Mesenchymal stem cell (in vitro differentiated cells and primary cell): ENCODE data around the gene GBA2.

Source experiments
- DNase-seq: peaks from one replicate; pipeline ENCODE4 v3.0.0-alpha.2; 2013
- H2AFZ ChIP-seq: one replicate; pipeline ENCODE4 v1.6.1; 2013; ENCODE audit warnings: low read depth, mild to moderate bottlenecking, control low read depth, inconsistent platforms, low read length, moderate library complexity
- H2AK5ac ChIP-seq: 2 replicates; pipeline ENCODE4 v1.6.1; 2013; ENCODE audit warnings: low read length, moderate library complexity, mild to moderate bottlenecking, inconsistent platforms; ENCODE audit not compliant: severe bottlenecking
- H2BK120ac ChIP-seq: one replicate; pipeline ENCODE4 v1.6.1; 2013; ENCODE audit warnings: low read depth, mild to moderate bottlenecking, inconsistent platforms, low read length, moderate library complexity
- H2BK12ac ChIP-seq, 2 experiments: one replicate each; pipeline ENCODE4 v1.6.1; 2013; ENCODE audit warnings: inconsistent platforms in 2 of 2, low read length in 2 of 2, mild to moderate bottlenecking in 2 of 2, moderate library complexity in 2 of 2, control low read depth in 1 of 2
- H2BK15ac ChIP-seq: one replicate; pipeline ENCODE4 v1.6.1; 2013; ENCODE audit warnings: mild to moderate bottlenecking, low read depth, inconsistent platforms; ENCODE audit not compliant: poor library complexity, severe bottlenecking
- H2BK5ac ChIP-seq: 2 replicates; pipeline ENCODE4 v1.6.1; 2013; ENCODE audit warnings: low read depth, mild to moderate bottlenecking, low read length, control low read depth, inconsistent platforms; ENCODE audit not compliant: poor library complexity, severe bottlenecking
- H3K14ac ChIP-seq, 2 experiments: one replicate each; pipeline ENCODE4 v1.6.1; 2013; ENCODE audit warnings: inconsistent platforms in 2 of 2, low read length in 2 of 2, control low read depth in 1 of 2, mild to moderate bottlenecking in 1 of 2, moderate library complexity in 1 of 2
- H3K18ac ChIP-seq, 2 experiments: one replicate each; pipeline ENCODE4 v1.6.1; 2013; ENCODE audit warnings: inconsistent platforms in 2 of 2, low read length in 2 of 2, control low read depth in 1 of 2, low read depth in 1 of 2, mild to moderate bottlenecking in 1 of 2
- H3K23ac ChIP-seq, 2 experiments: one replicate each; pipeline ENCODE4 v1.6.1; 2013; ENCODE audit warnings: inconsistent platforms in 2 of 2, low read length in 2 of 2, mild to moderate bottlenecking in 2 of 2, moderate library complexity in 2 of 2, control low read depth in 1 of 2
- H3K27ac ChIP-seq: 2 replicates; pipeline ENCODE4 v1.5.1; 2013; ENCODE audit warnings: mild to moderate bottlenecking, moderate library complexity, low read length, control low read depth, inconsistent platforms; ENCODE audit not compliant: poor library complexity, severe bottlenecking
- H3K27me3 ChIP-seq, 2 experiments: 2 replicates each; pipeline versions ENCODE4 v1.6.1 to v1.7.0; 2013; ENCODE audit warnings: low read length in 2 of 2, mild to moderate bottlenecking in 2 of 2, moderate library complexity in 2 of 2, control low read depth in 1 of 2, inconsistent platforms in 1 of 2; ENCODE audit not compliant: control insufficient read depth in 1 of 2, insufficient read depth in 1 of 2
- H3K36me3 ChIP-seq, 2 experiments: 2 replicates each; pipeline versions ENCODE4 v1.6.1 to v1.7.0; 2013; ENCODE audit warnings: low read length in 2 of 2, control low read depth in 1 of 2, inconsistent platforms in 1 of 2, low read depth in 1 of 2, mild to moderate bottlenecking in 1 of 2; ENCODE audit not compliant: insufficient read depth in 2 of 2, control insufficient read depth in 1 of 2
- H3K4ac ChIP-seq, 2 experiments: one replicate each; pipeline ENCODE4 v1.6.1; 2013; ENCODE audit warnings: inconsistent platforms in 2 of 2, low read length in 2 of 2, mild to moderate bottlenecking in 2 of 2, moderate library complexity in 2 of 2, control low read depth in 1 of 2, low read depth in 1 of 2
- H3K4me1 ChIP-seq: 2 replicates; pipeline ENCODE4 v1.6.1; 2013; ENCODE audit warnings: low read depth, low read length, control low read depth; ENCODE audit not compliant: control insufficient read depth, insufficient read depth
- H3K4me2 ChIP-seq: 2 replicates; pipeline ENCODE4 v1.6.1; 2013; ENCODE audit warnings: low read length, mild to moderate bottlenecking, inconsistent platforms; ENCODE audit not compliant: poor library complexity, severe bottlenecking
- H3K4me3 ChIP-seq, 2 experiments: 2 replicates each; pipeline versions ENCODE4 v1.5.1 to v1.7.0; 2013; ENCODE audit warnings: low read length in 2 of 2, mild to moderate bottlenecking in 2 of 2, control low read depth in 1 of 2, low read depth in 1 of 2; ENCODE audit not compliant: insufficient read depth in 1 of 2
- H3K79me1 ChIP-seq: replicated peaks from 2 replicates; pipeline ENCODE4 v1.6.1; 2013; ENCODE audit warnings: mild to moderate bottlenecking, control low read depth, low read length, inconsistent platforms; ENCODE audit not compliant: poor library complexity, severe bottlenecking
- H3K9ac ChIP-seq: 2 replicates; pipeline ENCODE4 v1.7.0; 2013; ENCODE audit warnings: mild to moderate bottlenecking, low read length, moderate library complexity
- H3K9me3 ChIP-seq: 2 replicates; pipeline ENCODE4 v1.7.0; 2013; ENCODE audit warnings: mild to moderate bottlenecking, low read length; ENCODE audit not compliant: control insufficient read depth
- H4K8ac ChIP-seq: one replicate; pipeline ENCODE4 v1.6.1; 2013; ENCODE audit warnings: inconsistent platforms, mild to moderate bottlenecking, low read length, moderate library complexity
- H4K91ac ChIP-seq: one replicate; pipeline ENCODE4 v1.6.1; 2013; ENCODE audit warnings: mild to moderate bottlenecking, low read length, inconsistent platforms
- WGBS: methylation state at CpG from one replicate; pipeline ENCODE4 v1.1.7; 2013; ENCODE audit warnings: mixed read lengths; 5-methylcytosine and 5-hydroxymethylcytosine counted together

Gene GBA2

DNA sequence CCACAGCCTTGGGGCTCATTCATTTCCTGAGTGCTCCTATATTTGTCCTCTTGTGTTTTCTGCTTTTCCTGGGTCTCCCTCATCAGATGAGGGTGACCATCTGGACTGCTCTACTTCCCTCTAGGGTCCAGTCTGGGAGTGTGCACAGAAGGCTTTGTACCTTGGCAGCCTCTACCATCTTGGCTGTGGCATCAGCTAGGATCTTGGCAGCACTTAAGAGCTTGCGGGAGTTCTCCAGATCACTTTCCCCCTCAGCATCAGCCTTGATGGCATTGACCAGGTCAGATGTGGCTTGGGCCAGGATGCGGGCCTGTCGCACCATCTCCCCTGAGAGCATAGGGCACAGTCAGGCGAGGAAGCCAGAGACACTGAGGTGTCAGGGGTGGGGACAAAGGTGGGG, 32.8 kb downstream of the GBA2 start:
- H3K4me2 ChIP-seq = no peak overlapping the region

DNA sequence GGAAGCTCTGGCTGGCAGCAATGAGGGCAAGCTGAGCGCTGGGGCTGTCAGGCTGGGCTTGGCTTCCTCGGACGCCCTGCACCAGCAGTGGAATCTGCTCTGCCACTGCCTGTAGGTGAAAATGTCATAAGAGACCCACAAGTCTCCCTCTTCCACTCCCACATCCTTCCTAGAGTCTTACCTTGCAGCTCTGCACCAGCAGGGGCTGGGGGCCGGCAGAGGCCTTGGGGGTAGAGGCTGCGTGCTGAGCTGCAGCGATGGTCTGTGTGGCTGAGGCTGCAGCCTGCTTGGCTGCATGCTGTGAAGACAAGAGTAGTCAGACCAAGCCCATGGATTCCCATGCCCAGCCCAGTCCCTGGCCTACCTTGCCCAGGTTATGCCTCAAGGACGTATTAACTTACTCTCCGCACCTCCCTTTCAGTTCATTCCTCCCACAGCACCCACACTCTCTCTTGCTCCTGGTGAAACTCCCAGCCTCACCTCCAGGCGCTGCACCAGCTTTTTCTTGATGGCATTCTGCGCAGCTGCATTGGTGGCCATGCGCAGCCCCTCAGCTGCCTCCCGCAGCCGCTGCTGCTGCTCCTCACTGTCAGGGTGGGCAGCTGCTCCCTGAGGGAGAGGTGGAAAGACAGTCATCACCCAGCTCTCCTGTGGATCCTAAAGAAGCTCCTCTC, 34.3 kb downstream of the GBA2 start:
- no peak overlapping the region for H3K27ac ChIP-seq
- no peak overlapping the region for H3K4me3 ChIP-seq
- no peak overlapping the region for H3K18ac ChIP-seq
- DNase-seq = no peak
- H2BK15ac ChIP-seq = no peak overlapping the region
- no peak overlapping the region for H2AK5ac ChIP-seq
- no peaks in the 10 kb centered on the region for H3K27me3 ChIP-seq
- no peak overlapping the region for H3K4me2 ChIP-seq
- no peak overlapping the region for H3K14ac ChIP-seq
- H3K36me3 ChIP-seq = peaks cover 84 to 96% of the 10 kb centered on the region in 2 experiments
- peak overlapping the region; percentile 59 for H4K8ac ChIP-seq
- H2BK120ac ChIP-seq = no peak overlapping the region
- H3K9ac ChIP-seq = peak overlapping the region; percentile 44
- H2AFZ ChIP-seq = no peak overlapping the region
- no peak overlapping the region for H3K4ac ChIP-seq
- peaks cover 7% of the 10 kb centered on the region for H3K4me1 ChIP-seq
- H3K23ac ChIP-seq = no peak overlapping the region
- no peaks in the 10 kb centered on the region for H3K9me3 ChIP-seq
- WGBS = 100% methylated on average over 13 of the region's 13 CpGs
- no peak overlapping the region for H2BK5ac ChIP-seq
- no peak overlapping the region for H4K91ac ChIP-seq
- no peak overlapping the region for H2BK12ac ChIP-seq
- H3K79me1 ChIP-seq = peaks cover 62% of the 10 kb centered on the region

More for the DNA sequence above, 32.8 kb downstream of the GBA2 start:
- no peak overlapping the region for H2BK15ac ChIP-seq
- H2AFZ ChIP-seq = no peak overlapping the region
- no peak overlapping the region for H3K4ac ChIP-seq
- H3K9me3 ChIP-seq = no peaks in the 10 kb centered on the region
- no peak overlapping the region for H3K14ac ChIP-seq
- no peak overlapping the region for H2BK120ac ChIP-seq
- H4K91ac ChIP-seq = no peak overlapping the region
- peaks cover 7% of the 10 kb centered on the region for H3K4me1 ChIP-seq
- peaks cover 86 to 98% of the 10 kb centered on the region in 2 experiments for H3K36me3 ChIP-seq
- H3K27me3 ChIP-seq = no peaks in the 10 kb centered on the region
- no peak overlapping the region for H4K8ac ChIP-seq
- no peak overlapping the region for H3K4me3 ChIP-seq
- H3K18ac ChIP-seq = no peak overlapping the region
- no peak overlapping the region for H2BK5ac ChIP-seq
- peak overlapping the region; percentile 31 for H3K9ac ChIP-seq
- no peak overlapping the region for H2AK5ac ChIP-seq
- no peak overlapping the region for H3K23ac ChIP-seq
- DNase-seq = no peak
- peaks cover 60% of the 10 kb centered on the region for H3K79me1 ChIP-seq
- H3K27ac ChIP-seq = no peak overlapping the region
- H2BK12ac ChIP-seq = no peak overlapping the region
- 98% methylated on average over 4 of the region's 4 CpGs for WGBS

DNA sequence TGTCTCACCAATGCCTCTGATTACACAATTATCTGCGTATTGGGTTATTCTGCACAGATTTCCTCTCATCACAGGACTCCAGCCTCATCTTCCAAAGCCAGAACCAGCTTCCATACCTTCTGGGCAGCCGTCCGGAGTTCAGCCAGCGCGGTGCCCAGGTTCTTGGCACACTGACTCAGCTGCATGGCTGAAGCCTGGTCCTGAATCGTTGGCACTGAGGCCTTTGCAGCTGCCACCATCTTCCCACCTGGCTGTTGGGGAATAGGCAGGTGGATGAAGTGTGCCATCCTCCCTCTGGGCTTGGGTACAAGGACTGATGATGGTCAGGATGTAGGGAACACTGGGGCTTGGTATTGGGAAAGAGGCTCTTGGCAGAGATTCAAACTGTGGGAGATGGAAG, 34.9 kb downstream of the GBA2 start:
- no peak for DNase-seq
- Histone ChIP-seq H3K4ac (no peak overlapping the region), H3K9me3 (no peaks in the 10 kb centered on the region), H2BK120ac (no peak overlapping the region), H4K91ac (no peak overlapping the region), H3K79me1 (peaks cover 56% of the 10 kb centered on the region), H3K4me3 (no peak overlapping the region), H3K14ac (no peak overlapping the region), H2BK12ac (no peak overlapping the region), H2BK15ac (no peak overlapping the region), H3K4me1 (peaks cover 7% of the 10 kb centered on the region), H3K27ac (no peak overlapping the region), H2BK5ac (no peak overlapping the region), H3K36me3 (peaks cover 79 to 94% of the 10 kb centered on the region in 2 experiments), H3K4me2 (no peak overlapping the region), H3K23ac (peak overlapping the region in 1 of 2 experiments; percentile 35), H3K27me3 (no peaks in the 10 kb centered on the region), H3K18ac (no peak overlapping the region), H3K9ac (no peak overlapping the region), H2AFZ (no peak overlapping the region), H2AK5ac (no peak overlapping the region), H4K8ac (peak overlapping the region; percentile 31)
- WGBS = 97% methylated on average over 6 of the region's 6 CpGs

DNA sequence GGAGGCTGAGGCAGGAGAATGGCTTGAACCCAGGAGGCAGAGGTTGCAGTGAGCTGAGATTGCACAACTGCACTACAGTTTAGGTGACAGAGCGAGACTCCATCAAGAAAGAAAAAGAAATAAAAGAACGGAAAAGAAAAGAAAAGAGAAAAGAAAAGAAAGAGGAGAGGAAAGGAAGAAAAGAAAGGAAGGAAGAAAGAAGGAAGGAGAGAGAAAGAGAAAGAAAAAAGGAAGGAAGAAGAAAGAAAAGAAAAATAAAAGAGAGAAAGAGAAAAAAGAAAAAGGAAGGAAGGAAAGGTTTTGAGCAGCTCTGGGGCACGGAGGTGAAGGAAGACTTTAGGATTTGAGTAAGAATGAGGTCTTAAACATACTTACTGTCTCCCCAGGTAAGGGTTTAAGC, 35.5 kb downstream of the GBA2 start:
- Histone ChIP-seq H4K91ac (no peak overlapping the region), H3K18ac (no peak overlapping the region), H3K27me3 (no peaks in the 10 kb centered on the region), H3K36me3 (peaks cover 76 to 94% of the 10 kb centered on the region in 2 experiments), H4K8ac (peak overlapping the region; percentile 31), H3K23ac (no peak overlapping the region), H3K9ac (no peak overlapping the region), H2BK5ac (no peak overlapping the region), H3K14ac (no peak overlapping the region), H2BK15ac (no peak overlapping the region), H3K27ac (no peak overlapping the region), H3K4me3 (no peak overlapping the region), H2BK12ac (no peak overlapping the region), H2AK5ac (no peak overlapping the region), H3K4ac (no peak overlapping the region), H3K4me2 (no peak overlapping the region), H2BK120ac (no peak overlapping the region), H3K4me1 (peaks cover 7% of the 10 kb centered on the region), H2AFZ (no peak overlapping the region), H3K79me1 (peaks cover 50% of the 10 kb centered on the region), H3K9me3 (no peaks in the 10 kb centered on the region)
- no peak for DNase-seq
- WGBS = 91% methylated on average over 3 of the region's 3 CpGs
